ENCODE results near the gene MLC1. TPM values are rescaled to one million over a fixed set of nuclear protein-coding genes. Genes with fewer than 3 reads are reported as not detected.
A peak's percentile ranks its signal among the peaks of the same experiment; 100 is the strongest.

MLC1 gene
- total RNA-seq (0.11 and 0.27 TPM in 2 replicates), polyA plus RNA-seq (0.32 TPM in 1 of 2 replicates, not detected in the other)

GRCh38 chr22:50085211-50085972, at the start of gene MLC1:
TSS of gene MLC1 (minus strand) at chr22:50085426. CDS start at chr22:50084902, 524 bp downstream.
- Histone ChIP-seq H3K4me1 (ENCODE audit: low read depth) (peaks cover 6% of the 10 kb centered on the region), H3K27ac (no peak within 1 kb of the TSS), H3K36me3 (no peaks in the 10 kb centered on the region), H3K4me3 (no peak within 1 kb of the TSS), H3K9me3 (ENCODE audit: low read depth) (no peaks in the 10 kb centered on the region), H3K27me3 (no peaks in the 10 kb centered on the region)
- peak in 1 of 2 donors; percentile 72 for DNase-seq (ENCODE audit: low read depth in 1 of 2, low spot score in 1 of 2)
- no peak for TF ChIP-seq CTCF (IDR thresholded peaks at IDR 0.05; ENCODE audit: low read depth, low read length)

DNA sequence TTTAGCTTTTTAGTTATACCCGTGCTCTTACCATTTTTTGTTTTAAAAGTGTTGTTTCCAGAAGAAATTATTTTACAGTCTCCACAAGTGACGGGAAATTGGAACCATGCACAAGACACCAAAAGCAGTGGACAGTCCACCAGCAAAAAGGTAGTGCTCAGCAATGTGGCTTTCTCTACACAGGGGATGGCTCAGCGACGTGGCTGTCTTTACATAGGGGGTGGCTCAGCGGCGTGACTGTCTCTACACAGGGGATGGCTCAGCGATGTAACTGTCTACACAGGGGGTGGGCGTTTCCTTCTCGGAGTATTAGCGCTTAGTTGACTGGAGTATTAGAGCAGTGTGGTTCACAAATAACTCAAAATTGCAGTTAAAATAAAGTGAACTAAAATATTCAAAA, 49.3 kb upstream of the MLC1 start:
- H3K4me3 ChIP-seq = no peak overlapping the region
- no peak for TF ChIP-seq CTCF (IDR thresholded peaks at IDR 0.05; ENCODE audit: low read depth, low read length)
- H3K9me3 ChIP-seq (ENCODE audit: low read depth) = no peaks in the 10 kb centered on the region
- H3K36me3 ChIP-seq = no peaks in the 10 kb centered on the region
- H3K4me1 ChIP-seq (ENCODE audit: low read depth) = peaks cover 5% of the 10 kb centered on the region
- H3K27ac ChIP-seq = no peak overlapping the region
- H3K27me3 ChIP-seq = no peaks in the 10 kb centered on the region
- no peak for DNase-seq (ENCODE audit: low read depth in 1 of 2, low spot score in 1 of 2)

DNA sequence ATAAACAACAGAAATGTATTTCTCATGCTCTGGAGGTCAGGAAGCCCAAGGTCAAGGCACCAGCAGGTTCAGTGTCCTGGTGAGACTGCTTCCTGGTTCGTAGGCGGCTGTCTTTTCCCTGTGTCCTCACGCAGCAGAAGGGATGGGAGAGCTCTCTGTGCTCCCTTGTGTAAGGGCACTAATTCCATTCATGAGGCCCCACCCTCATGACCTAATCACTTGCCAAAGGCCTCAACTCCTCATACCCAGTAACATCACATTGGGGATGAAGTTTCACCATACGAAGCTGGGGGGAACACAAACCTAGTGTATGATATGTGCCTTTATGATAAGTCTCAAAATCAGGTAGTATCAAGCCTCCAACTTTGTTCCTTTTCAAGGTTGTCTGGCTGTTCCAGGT, 46.7 kb upstream of the MLC1 start:
- Histone ChIP-seq H3K4me3 (no peak overlapping the region), H3K27ac (no peak overlapping the region), H3K4me1 (ENCODE audit: low read depth) (peaks cover 5% of the 10 kb centered on the region), H3K27me3 (no peaks in the 10 kb centered on the region), H3K9me3 (ENCODE audit: low read depth) (no peaks in the 10 kb centered on the region), H3K36me3 (no peaks in the 10 kb centered on the region)
- no peak for TF ChIP-seq CTCF (IDR thresholded peaks at IDR 0.05; ENCODE audit: low read depth, low read length)
- DNase-seq (ENCODE audit: low read depth in 1 of 2, low spot score in 1 of 2) = no peak

GRCh38 chr22:50129121-50129736, 44.0 kb upstream of the MLC1 start:
- H3K27ac ChIP-seq = no peak overlapping the region
- no peaks in the 10 kb centered on the region for H3K4me1 ChIP-seq (ENCODE audit: low read depth)
- no peaks in the 10 kb centered on the region for H3K27me3 ChIP-seq
- no peaks in the 10 kb centered on the region for H3K9me3 ChIP-seq (ENCODE audit: low read depth)
- no peak for TF ChIP-seq CTCF (IDR thresholded peaks at IDR 0.05; ENCODE audit: low read depth, low read length)
- no peak for DNase-seq (ENCODE audit: low read depth in 1 of 2, low spot score in 1 of 2)
- H3K36me3 ChIP-seq = no peaks in the 10 kb centered on the region
- H3K4me3 ChIP-seq = no peak overlapping the region

DNA sequence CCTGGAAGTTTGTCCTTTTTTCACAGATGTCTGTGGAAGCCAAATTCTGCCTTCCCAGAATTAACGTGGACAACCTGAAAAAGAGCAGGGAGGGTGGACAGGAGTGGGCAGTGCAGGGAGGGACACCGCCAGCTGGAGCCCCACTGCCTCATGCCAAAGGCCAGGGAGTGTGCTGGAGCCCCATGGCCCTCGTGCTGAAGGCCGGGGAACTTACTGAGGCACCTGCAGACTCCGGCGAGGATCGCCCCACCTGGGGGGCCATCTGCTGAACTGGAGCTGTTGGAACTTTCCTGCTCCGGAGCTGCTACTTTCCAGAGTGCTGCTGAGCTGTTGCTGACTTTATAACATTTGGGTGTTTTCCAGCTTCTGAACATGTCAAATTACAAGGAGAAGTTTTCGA, 39.8 kb upstream of the MLC1 start:
- H3K27me3 ChIP-seq = no peaks in the 10 kb centered on the region

More for the DNA sequence above, 39.8 kb upstream of the MLC1 start:
- Histone ChIP-seq H3K36me3 (no peaks in the 10 kb centered on the region), H3K27ac (no peak overlapping the region), H3K4me1 (ENCODE audit: low read depth) (peaks cover 3% of the 10 kb centered on the region), H3K4me3 (no peak overlapping the region), H3K9me3 (ENCODE audit: low read depth) (no peaks in the 10 kb centered on the region)
- DNase-seq (ENCODE audit: low read depth in 1 of 2, low spot score in 1 of 2) = no peak
- TF ChIP-seq CTCF (IDR thresholded peaks at IDR 0.05; ENCODE audit: low read depth, low read length) = no peak
